ENCODE results near the gene ADGRG3. TPM values are rescaled to one million over a fixed set of nuclear protein-coding genes. Genes with fewer than 3 reads are reported as not detected.

Gene ADGRG3
- total and polyA plus RNA-seq, 10 of the 15 experiments (the other 5 are each of a cell fraction or from before 2014, with no cell fraction given), result 0.10 to 0.11 (median 0.10) TPM; not detected in 7

- no peak for TF ChIP-seq NFYA (IDR thresholded peaks at IDR 0.05; ENCODE audit: borderline replicate concordance, low read depth, low read length)
- no peak for TF ChIP-seq BCL11A (IDR thresholded peaks at IDR 0.05; ENCODE audit: low read depth, low read length)
- no peak for TF ChIP-seq ZBTB11 (CRISPR knock-in tag; IDR thresholded peaks at IDR 0.05)
- TF ChIP-seq NFIC (IDR thresholded peaks at IDR 0.05; ENCODE audit: low read depth, low read length), result no peak
- TF ChIP-seq E2F4 (IDR thresholded peaks at IDR 0.05; ENCODE audit: low read depth, low read length), result no peak
- no peak for TF ChIP-seq RCOR1 (conservative IDR thresholded peaks at IDR 0.05; ENCODE audit: low read depth, low read length)
- TF ChIP-seq TBL1XR1 (IDR thresholded peaks at IDR 0.05; ENCODE audit: low read depth, low read length), result no peak
- TF ChIP-seq TCF3 (IDR thresholded peaks at IDR 0.05; ENCODE audit: borderline replicate concordance, insufficient read depth, low read depth, low read length), result no peak
- no peak for TF ChIP-seq ZNF274 (IDR thresholded peaks at IDR 0.05; ENCODE audit: insufficient read depth, insufficient read length)
- TF ChIP-seq HDAC2 (IDR thresholded peaks at IDR 0.05), result no peak
- no peak for TF ChIP-seq MEF2A (IDR thresholded peaks at IDR 0.05; ENCODE audit: insufficient read depth, low read depth, low read length)
- no peak for TF ChIP-seq BRCA1 (IDR thresholded peaks at IDR 0.05; ENCODE audit: low read depth, low read length)
- TF ChIP-seq EGR1 (IDR thresholded peaks at IDR 0.05; ENCODE audit: borderline replicate concordance in 1 of 2, low read depth in 2 of 2, low read length in 2 of 2), result no peak
- TF ChIP-seq ZBED1 (IDR thresholded peaks at IDR 0.05; ENCODE audit: borderline replicate concordance), result no peak
- TF ChIP-seq KLF5 (IDR thresholded peaks at IDR 0.05; ENCODE audit: partially characterized antibody), result no peak
- Histone ChIP-seq H3K27me3 (replicated peaks in 1 of 2; ENCODE audit: control insufficient read depth in 2 of 2, insufficient read depth in 2 of 2, low read length in 1 of 2) (no peaks in the 10 kb centered on the region; a peak in 2 of 4 replicates), H4K20me1 (ENCODE audit: control insufficient read depth, insufficient read depth) (no peaks in the 10 kb centered on the region), H2AFZ (ENCODE audit: control insufficient read depth, low read depth, low read length) (no peak overlapping the region), H3K27ac (ENCODE audit: control insufficient read depth, insufficient read depth) (no peak overlapping the region), H3K36me3 (ENCODE audit: control insufficient read depth in 2 of 2, insufficient read depth in 2 of 2, low read length in 1 of 2) (no peaks in the 10 kb centered on the region), H3K4me2 (ENCODE audit: control insufficient read depth, insufficient read depth) (no peak overlapping the region), H3K9me3 (replicated peaks; ENCODE audit: control insufficient read depth, insufficient read depth, low read length) (no peaks in the 10 kb centered on the region), H3K4me1 (ENCODE audit: control insufficient read depth, insufficient read depth, low read length) (no peaks in the 10 kb centered on the region), H3K79me2 (ENCODE audit: control insufficient read depth, insufficient read depth, low read length) (no peaks in the 10 kb centered on the region), H3K9ac (ENCODE audit: control insufficient read depth, insufficient read depth, low read length) (no peak overlapping the region), H3K4me3 (no peak overlapping the region)
- RAD21 ChIA-PET (ENCODE audit: unreplicated experiment), result interaction anchor here (0.7 kb wide), 1 partner anchor 836 kb away, joined by 3 read pairs; no protein-coding TSS in a partner anchor
- no TSS peak for BruUV-seq (replicated peaks)
- in situ Hi-C loops (cut with MboI), result no loop called here
- ATAC-seq (peak; percentile 29; the same call in 1 of the 3 replicates), DNase-seq (ENCODE audit: low read depth, low spot score) (no peak), FAIRE-seq (no peak)
- intact Hi-C loops (cut with micrococcal nuclease; ENCODE audit: unreplicated experiment), result no loop called here
- POLR2A ChIA-PET, result no interaction called here
- CTCF ChIA-PET, result interaction anchor here (0.7 to 1.8 kb wide), 3 partner anchors 88 to 689 kb away, joined by 3 to 7 read pairs (median 3); no protein-coding TSS in a partner anchor
- 4% methylated on average over 13 of the region's 15 CpGs for WGBS (ENCODE audit: insufficient coverage, insufficient replicate concordance, low lambda C conversion rate, missing lambda C conversion rate)
- SMC1A ChIA-PET (ENCODE audit: uncharacterized antibody, unreplicated experiment), result no interaction called here
These were observed 4.0 kb upstream of the ADGRG3 start for GRCh38 chr16:57663917-57664661.
